LNCaP clone FGC (cell line): ENCODE measurements around the gene EHD4.

Experiments
- DNase-seq: peaks from one replicate; pipeline ENCODE4 v3.0.0-alpha.2; 2011; ENCODE audit warnings: low read depth
- H3K4me3 ChIP-seq: 2 replicates; pipeline ENCODE4 v1.5.1; 2011; ENCODE audit warnings: mild to moderate bottlenecking, low read depth, low read length, control low read depth
- CTCF ChIP-seq: IDR thresholded peaks from 2 replicates; pipeline ENCODE4 v1.5.1; 2012; ENCODE audit warnings: mild to moderate bottlenecking; ENCODE audit not compliant: control insufficient read depth, insufficient read depth; ENCODE audit errors: extremely low read depth

Gene EHD4

GRCh38 chr15:41944313-41944940 is 27.9 kb downstream of the EHD4 start:
- H3K4me3 ChIP-seq: no peak overlapping the region
- no peak for TF ChIP-seq CTCF
- DNase-seq: no peak

GRCh38 chr15:41943543-41944312 is 28.6 kb downstream of the EHD4 start:
- TF ChIP-seq CTCF: no peak
- no peak for DNase-seq

GRCh38 chr15:41942886-41943285 is 29.5 kb downstream of the EHD4 start:
- no peak for DNase-seq
- no peak overlapping the region for H3K4me3 ChIP-seq
- no peak for TF ChIP-seq CTCF

More at GRCh38 chr15:41943543-41944312, 28.6 kb downstream of the EHD4 start:
- no peak overlapping the region for H3K4me3 ChIP-seq

- TF ChIP-seq CTCF: no peak
- DNase-seq: no peak
- no peak overlapping the region for H3K4me3 ChIP-seq
These were observed 30.5 kb downstream of the EHD4 start for GRCh38 chr15:41941644-41942415.

- H3K4me3 ChIP-seq: no peak overlapping the region
- no peak for DNase-seq
- TF ChIP-seq CTCF: no peak
These were observed 31.9 kb downstream of the EHD4 start for GRCh38 chr15:41940441-41940857.

- no peak overlapping the region for H3K4me3 ChIP-seq
These were observed 32.4 kb downstream of the EHD4 start for GRCh38 chr15:41939986-41940385.

More at GRCh38 chr15:41939986-41940385, 32.4 kb downstream of the EHD4 start:
- TF ChIP-seq CTCF: no peak
- DNase-seq: no peak
